Measurements from ENCODE around the gene RAP1GAP2. TPM values are rescaled to one million over a fixed set of nuclear protein-coding genes. Genes with fewer than 3 reads are reported as not detected.

RAP1GAP2 gene
- total and polyA plus RNA-seq, 2 of the 8 experiments (the other 6 are each of a cell fraction or from before 2014, with no cell fraction given) = 24.0 to 63.8 TPM

DNA sequence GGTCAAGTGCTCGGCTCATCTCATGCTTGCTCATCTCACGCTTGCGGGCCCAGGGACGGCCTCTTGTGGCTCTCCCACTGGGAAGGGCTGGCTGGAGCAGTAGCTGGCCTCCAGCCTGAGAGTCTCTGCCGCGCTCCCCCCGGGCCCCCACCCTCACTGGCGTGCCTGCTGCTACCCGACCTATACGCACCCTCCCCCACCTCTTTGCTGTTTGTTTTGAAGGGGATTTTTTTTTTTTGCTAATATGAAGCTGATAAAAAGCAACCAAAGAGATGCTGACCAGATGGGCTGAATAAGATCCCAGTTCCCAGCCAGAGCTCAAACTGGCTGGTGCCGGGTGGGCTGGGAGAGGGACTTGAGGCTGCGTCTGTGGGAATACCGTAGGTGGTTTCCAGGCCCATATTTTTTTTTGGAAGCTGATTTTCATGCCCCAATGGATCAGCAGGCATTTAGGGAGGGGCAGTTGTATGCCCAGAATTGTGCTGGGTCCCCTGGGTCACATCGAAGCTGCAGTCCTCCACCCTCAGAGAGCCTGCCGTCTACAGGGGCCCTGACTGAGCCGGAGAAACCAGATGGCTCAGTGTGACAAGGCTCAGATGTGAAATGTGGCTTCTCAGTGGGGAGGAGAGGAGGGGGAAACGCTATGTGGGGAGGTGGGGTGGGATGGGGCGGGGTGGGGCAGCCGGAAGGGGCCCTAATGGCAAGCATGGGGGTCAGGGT is 115.0 kb downstream of the RAP1GAP2 start (continued):
- TF ChIP-seq CHD2 (IDR thresholded peaks at IDR 0.05; ENCODE audit: low read length) = no peak
- TF ChIP-seq, protein P1, sequence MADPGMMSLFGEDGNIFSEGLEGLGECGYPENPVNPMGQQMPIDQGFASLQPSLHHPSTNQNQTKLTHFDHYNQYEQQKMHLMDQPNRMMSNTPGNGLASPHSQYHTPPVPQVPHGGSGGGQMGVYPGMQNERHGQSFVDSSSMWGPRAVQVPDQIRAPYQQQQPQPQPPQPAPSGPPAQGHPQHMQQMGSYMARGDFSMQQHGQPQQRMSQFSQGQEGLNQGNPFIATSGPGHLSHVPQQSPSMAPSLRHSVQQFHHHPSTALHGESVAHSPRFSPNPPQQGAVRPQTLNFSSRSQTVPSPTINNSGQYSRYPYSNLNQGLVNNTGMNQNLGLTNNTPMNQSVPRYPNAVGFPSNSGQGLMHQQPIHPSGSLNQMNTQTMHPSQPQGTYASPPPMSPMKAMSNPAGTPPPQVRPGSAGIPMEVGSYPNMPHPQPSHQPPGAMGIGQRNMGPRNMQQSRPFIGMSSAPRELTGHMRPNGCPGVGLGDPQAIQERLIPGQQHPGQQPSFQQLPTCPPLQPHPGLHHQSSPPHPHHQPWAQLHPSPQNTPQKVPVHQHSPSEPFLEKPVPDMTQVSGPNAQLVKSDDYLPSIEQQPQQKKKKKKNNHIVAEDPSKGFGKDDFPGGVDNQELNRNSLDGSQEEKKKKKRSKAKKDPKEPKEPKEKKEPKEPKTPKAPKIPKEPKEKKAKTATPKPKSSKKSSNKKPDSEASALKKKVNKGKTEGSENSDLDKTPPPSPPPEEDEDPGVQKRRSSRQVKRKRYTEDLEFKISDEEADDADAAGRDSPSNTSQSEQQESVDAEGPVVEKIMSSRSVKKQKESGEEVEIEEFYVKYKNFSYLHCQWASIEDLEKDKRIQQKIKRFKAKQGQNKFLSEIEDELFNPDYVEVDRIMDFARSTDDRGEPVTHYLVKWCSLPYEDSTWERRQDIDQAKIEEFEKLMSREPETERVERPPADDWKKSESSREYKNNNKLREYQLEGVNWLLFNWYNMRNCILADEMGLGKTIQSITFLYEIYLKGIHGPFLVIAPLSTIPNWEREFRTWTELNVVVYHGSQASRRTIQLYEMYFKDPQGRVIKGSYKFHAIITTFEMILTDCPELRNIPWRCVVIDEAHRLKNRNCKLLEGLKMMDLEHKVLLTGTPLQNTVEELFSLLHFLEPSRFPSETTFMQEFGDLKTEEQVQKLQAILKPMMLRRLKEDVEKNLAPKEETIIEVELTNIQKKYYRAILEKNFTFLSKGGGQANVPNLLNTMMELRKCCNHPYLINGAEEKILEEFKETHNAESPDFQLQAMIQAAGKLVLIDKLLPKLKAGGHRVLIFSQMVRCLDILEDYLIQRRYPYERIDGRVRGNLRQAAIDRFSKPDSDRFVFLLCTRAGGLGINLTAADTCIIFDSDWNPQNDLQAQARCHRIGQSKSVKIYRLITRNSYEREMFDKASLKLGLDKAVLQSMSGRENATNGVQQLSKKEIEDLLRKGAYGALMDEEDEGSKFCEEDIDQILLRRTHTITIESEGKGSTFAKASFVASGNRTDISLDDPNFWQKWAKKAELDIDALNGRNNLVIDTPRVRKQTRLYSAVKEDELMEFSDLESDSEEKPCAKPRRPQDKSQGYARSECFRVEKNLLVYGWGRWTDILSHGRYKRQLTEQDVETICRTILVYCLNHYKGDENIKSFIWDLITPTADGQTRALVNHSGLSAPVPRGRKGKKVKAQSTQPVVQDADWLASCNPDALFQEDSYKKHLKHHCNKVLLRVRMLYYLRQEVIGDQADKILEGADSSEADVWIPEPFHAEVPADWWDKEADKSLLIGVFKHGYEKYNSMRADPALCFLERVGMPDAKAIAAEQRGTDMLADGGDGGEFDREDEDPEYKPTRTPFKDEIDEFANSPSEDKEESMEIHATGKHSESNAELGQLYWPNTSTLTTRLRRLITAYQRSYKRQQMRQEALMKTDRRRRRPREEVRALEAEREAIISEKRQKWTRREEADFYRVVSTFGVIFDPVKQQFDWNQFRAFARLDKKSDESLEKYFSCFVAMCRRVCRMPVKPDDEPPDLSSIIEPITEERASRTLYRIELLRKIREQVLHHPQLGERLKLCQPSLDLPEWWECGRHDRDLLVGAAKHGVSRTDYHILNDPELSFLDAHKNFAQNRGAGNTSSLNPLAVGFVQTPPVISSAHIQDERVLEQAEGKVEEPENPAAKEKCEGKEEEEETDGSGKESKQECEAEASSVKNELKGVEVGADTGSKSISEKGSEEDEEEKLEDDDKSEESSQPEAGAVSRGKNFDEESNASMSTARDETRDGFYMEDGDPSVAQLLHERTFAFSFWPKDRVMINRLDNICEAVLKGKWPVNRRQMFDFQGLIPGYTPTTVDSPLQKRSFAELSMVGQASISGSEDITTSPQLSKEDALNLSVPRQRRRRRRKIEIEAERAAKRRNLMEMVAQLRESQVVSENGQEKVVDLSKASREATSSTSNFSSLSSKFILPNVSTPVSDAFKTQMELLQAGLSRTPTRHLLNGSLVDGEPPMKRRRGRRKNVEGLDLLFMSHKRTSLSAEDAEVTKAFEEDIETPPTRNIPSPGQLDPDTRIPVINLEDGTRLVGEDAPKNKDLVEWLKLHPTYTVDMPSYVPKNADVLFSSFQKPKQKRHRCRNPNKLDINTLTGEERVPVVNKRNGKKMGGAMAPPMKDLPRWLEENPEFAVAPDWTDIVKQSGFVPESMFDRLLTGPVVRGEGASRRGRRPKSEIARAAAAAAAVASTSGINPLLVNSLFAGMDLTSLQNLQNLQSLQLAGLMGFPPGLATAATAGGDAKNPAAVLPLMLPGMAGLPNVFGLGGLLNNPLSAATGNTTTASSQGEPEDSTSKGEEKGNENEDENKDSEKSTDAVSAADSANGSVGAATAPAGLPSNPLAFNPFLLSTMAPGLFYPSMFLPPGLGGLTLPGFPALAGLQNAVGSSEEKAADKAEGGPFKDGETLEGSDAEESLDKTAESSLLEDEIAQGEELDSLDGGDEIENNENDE (IDR thresholded peaks at IDR 0.05; ENCODE audit: insufficient replicate concordance, low read length) = no peak
- TF ChIP-seq TAF7 (optimal IDR thresholded peaks at IDR 0.05; ENCODE audit: borderline replicate concordance, low read depth, low read length) = no peak
- TF ChIP-seq GABPA (IDR thresholded peaks at IDR 0.05; ENCODE audit: borderline replicate concordance, insufficient read depth, low read length) = no peak
- no peak for TF ChIP-seq RAD21 (IDR thresholded peaks at IDR 0.05 in 1 of 2, conservative IDR thresholded peaks at IDR 0.05 in 1 of 2; ENCODE audit: low read depth in 2 of 2, low read length in 2 of 2)
- TF ChIP-seq CHD1 (IDR thresholded peaks at IDR 0.05; ENCODE audit: low read depth, low read length) = no peak
- no peak for TF ChIP-seq PHF8 (conservative IDR thresholded peaks at IDR 0.05; ENCODE audit: low read depth, low read length)
- no peak for TF ChIP-seq CTBP2 (IDR thresholded peaks at IDR 0.05; ENCODE audit: borderline replicate concordance, insufficient read depth, insufficient read length, low read length)
- no peak for TF ChIP-seq CBX5 (IDR thresholded peaks at IDR 0.05; ENCODE audit: low read depth, low read length)
